WI38 (cell line): ENCODE data around the gene ZFP37.

ENCODE experiments used
- H3K4me3 ChIP-seq: 2 replicates; pipeline ENCODE4 v1.5.1; 2011; ENCODE audit warnings: low read depth, mild to moderate bottlenecking, control low read depth, low read length
- CTCF ChIP-seq: IDR thresholded peaks from 2 replicates; pipeline ENCODE4 v1.5.1; 2012; ENCODE audit warnings: low read depth, mild to moderate bottlenecking, control low read depth, low read length

Gene ZFP37

GRCh38 chr9:113042884-113043657 lies 13.5 kb downstream of the ZFP37 start:
- H3K4me3 ChIP-seq = no peak overlapping the region
- no peak for TF ChIP-seq CTCF

- no peak for TF ChIP-seq CTCF
- H3K4me3 ChIP-seq = no peak overlapping the region
These were observed 30.3 kb downstream of the ZFP37 start for GRCh38 chr9:113026200-113026599.

GRCh38 chr9:113018247-113018646 lies 38.3 kb downstream of the ZFP37 start:
- no peak for TF ChIP-seq CTCF
- no peak overlapping the region for H3K4me3 ChIP-seq

- peak overlapping the region; percentile 60 for H3K4me3 ChIP-seq
- TF ChIP-seq CTCF = no peak
These were observed 44.0 kb downstream of the ZFP37 start for GRCh38 chr9:113012492-113012891.

- TF ChIP-seq CTCF = no peak
- peak within 1 kb of the TSS; percentile 60 for H3K4me3 ChIP-seq
These were observed 44.6 kb downstream of the ZFP37 start, which contains the start of gene ZNF883 for GRCh38 chr9:113011911-113012381. ZNF883 (minus strand) TSS chr9:113012192.

- TF ChIP-seq CTCF = no peak
- no peak overlapping the region for H3K4me3 ChIP-seq
These were observed 50.7 kb downstream of the ZFP37 start for GRCh38 chr9:113005777-113006176.

GRCh38 chr9:112997236-112997941 lies 59.1 kb downstream of the ZFP37 start:
- no peak for TF ChIP-seq CTCF
- no peak overlapping the region for H3K4me3 ChIP-seq
